ENCODE data around the gene PITHD1. TPM values are rescaled to one million over a fixed set of nuclear protein-coding genes. Genes with fewer than 3 reads are reported as not detected.
A peak's percentile ranks its signal among the peaks of the same experiment; 100 is the strongest.
"Not testable (repeated sequence)": the region's sequence is repeated elsewhere in the genome, so short reads cannot be mapped to it uniquely, and the experiment has no call there.

The PITHD1 gene
- total RNA-seq, 6 donors from 2014 or later: 29.5 to 57.0 (median 45.1) TPM

GRCh38 chr1:23776217-23776616 is 2.0 kb upstream of the PITHD1 start:
- TF ChIP-seq POLR2AphosphoS5 (IDR thresholded peaks at IDR 0.05) (no peak), POLR2A (IDR thresholded peaks at IDR 0.05) (no peak), EP300 (IDR thresholded peaks at IDR 0.05) (no peak), CTCF (IDR thresholded peaks at IDR 0.05) (no peak)
- Histone ChIP-seq H3K36me3 (peaks cover 0 to 12% (median 0%) of the 10 kb centered on the region in 4 donors), H3K27me3 (no peaks in the 10 kb centered on the region), H3K9me3 (no peaks in the 10 kb centered on the region), H3K27ac (peak overlapping the region in 1 of 4 donors; percentile 1), H3K4me1 (peaks cover 24 to 36% (median 25%) of the 10 kb centered on the region in 4 donors), H3K4me3 (no peak overlapping the region)
- DNase-seq: no peak
- WGBS, 2 donors: 52 to 75% methylated on average over 2 of the region's 2 CpGs
- no peak for ATAC-seq (ENCODE audit: low FRiP score in 2 of 2)

DNA sequence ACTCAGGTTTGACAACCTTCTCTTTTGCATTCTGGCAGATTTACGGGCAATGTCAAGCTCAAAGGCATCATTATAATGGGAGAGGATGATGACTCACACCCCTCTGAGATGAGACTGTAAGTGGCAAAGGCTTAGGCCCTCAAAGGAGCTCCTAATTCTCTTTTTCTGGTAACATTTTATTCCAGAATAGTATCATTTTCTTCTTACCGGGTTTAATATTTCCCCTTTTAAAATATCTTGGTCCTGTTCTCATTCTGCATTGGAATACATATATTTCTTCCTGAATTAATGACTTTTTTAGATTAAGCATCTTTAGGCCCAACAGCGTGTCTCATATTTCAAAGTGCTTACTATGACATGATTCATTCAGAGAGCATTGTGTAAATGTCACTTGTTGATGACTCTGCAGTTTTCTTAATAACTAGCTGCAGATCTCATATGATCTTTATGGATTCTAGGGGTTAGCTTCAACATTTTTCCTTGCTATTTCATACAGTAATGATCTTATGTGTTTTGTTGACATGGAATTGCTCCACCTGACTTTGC is 1.7 kb downstream of the PITHD1 start:
- ATAC-seq (ENCODE audit: low FRiP score in 2 of 2) (no peak), DNase-seq (no peak)
- TF ChIP-seq POLR2AphosphoS5 (IDR thresholded peaks at IDR 0.05) (no peak), EP300 (IDR thresholded peaks at IDR 0.05) (no peak), POLR2A (IDR thresholded peaks at IDR 0.05) (no peak), CTCF (IDR thresholded peaks at IDR 0.05) (no peak)
- no peak overlapping the region for H3K27ac ChIP-seq
- peaks cover 18 to 31% (median 23%) of the 10 kb centered on the region in 4 donors for H3K4me1 ChIP-seq
- no peak overlapping the region for H3K4me3 ChIP-seq
- H3K9me3 ChIP-seq: no peaks in the 10 kb centered on the region
- no peaks in the 10 kb centered on the region for H3K27me3 ChIP-seq
- WGBS, 2 donors: 68 to 79% methylated on average over 3 of the region's 3 CpGs
- peaks cover 0 to 41% (median 6%) of the 10 kb centered on the region in 4 donors for H3K36me3 ChIP-seq

- H3K9me3 ChIP-seq; ATAC-seq (ENCODE audit: low FRiP score in 2 of 2); H3K4me3 ChIP-seq; H3K27ac ChIP-seq; H3K27me3 ChIP-seq; DNase-seq: not testable (repeated sequence)
- 94 to 98% methylated on average over 11 of the region's 11 CpGs for WGBS, 2 donors
- H3K36me3 ChIP-seq: peaks cover 16 to 73% (median 27%) of the 10 kb centered on the region in 4 donors
- H3K4me1 ChIP-seq: peaks cover 11 to 23% (median 15%) of the 10 kb centered on the region in 4 donors
Measured at GRCh38 chr1:23783141-23783540, 4.9 kb downstream of the PITHD1 start.

- TF ChIP-seq POLR2A (IDR thresholded peaks at IDR 0.05) (no peak), POLR2AphosphoS5 (IDR thresholded peaks at IDR 0.05) (no peak), EP300 (IDR thresholded peaks at IDR 0.05) (no peak), CTCF (IDR thresholded peaks at IDR 0.05) (no peak)
Measured at GRCh38 chr1:23784846-23785245, 6.6 kb downstream of the PITHD1 start.

DNA sequence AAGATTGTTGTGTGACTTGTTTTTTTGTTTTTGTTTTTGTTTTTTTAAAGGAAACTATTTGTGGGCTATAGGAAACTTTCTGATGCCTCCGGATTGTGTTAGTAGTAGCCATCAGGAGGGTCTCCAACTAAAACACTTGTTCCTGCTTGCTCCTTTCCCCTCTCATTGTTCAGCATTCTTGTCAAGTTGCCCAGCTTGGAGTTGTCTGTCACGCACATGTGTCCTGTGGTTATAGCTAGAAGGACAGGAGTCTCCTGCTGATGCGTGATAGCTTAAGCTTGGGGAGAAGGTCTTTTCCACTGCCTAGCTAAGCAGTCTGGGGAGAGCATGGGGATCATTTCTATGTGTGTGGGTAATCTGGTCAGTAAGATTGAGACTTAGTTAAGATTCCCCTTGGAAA is 9.5 kb downstream of the PITHD1 start:
- ATAC-seq (ENCODE audit: low FRiP score in 2 of 2) (no peak), DNase-seq (no peak)
- peaks cover 16 to 60% (median 26%) of the 10 kb centered on the region in 4 donors for H3K36me3 ChIP-seq
- H3K4me1 ChIP-seq: peaks cover 15 to 21% (median 19%) of the 10 kb centered on the region in 4 donors
- no peaks in the 10 kb centered on the region for H3K27me3 ChIP-seq
- H3K27ac ChIP-seq: no peak overlapping the region
- 87 to 89% methylated on average over 3 of the region's 3 CpGs for WGBS, 2 donors
- no peak overlapping the region for H3K4me3 ChIP-seq
- no peaks in the 10 kb centered on the region for H3K9me3 ChIP-seq
- TF ChIP-seq EP300 (IDR thresholded peaks at IDR 0.05) (no peak), POLR2A (IDR thresholded peaks at IDR 0.05) (no peak), CTCF (IDR thresholded peaks at IDR 0.05) (no peak), POLR2AphosphoS5 (IDR thresholded peaks at IDR 0.05) (no peak)

More at GRCh38 chr1:23784846-23785245, 6.6 kb downstream of the PITHD1 start:
- WGBS, 2 donors: 86 to 90% methylated on average over 4 of the region's 4 CpGs
- ATAC-seq (ENCODE audit: low FRiP score in 2 of 2): no peak
- H3K4me1 ChIP-seq: peaks cover 0 to 10% (median 5%) of the 10 kb centered on the region in 4 donors
- H3K4me3 ChIP-seq: no peak overlapping the region
- no peak for DNase-seq
- peaks cover 16 to 82% (median 27%) of the 10 kb centered on the region in 4 donors for H3K36me3 ChIP-seq
- no peaks in the 10 kb centered on the region for H3K27me3 ChIP-seq
- no peak overlapping the region for H3K27ac ChIP-seq
- H3K9me3 ChIP-seq: no peaks in the 10 kb centered on the region

All from upper lobe of left lung (tissue), 6 donors.